Bone marrow (tissue), 2 donors: Measurements from ENCODE around the gene LRRFIP1.
A peak's percentile ranks its signal among the peaks of the same experiment; 100 is the strongest.

Experiments
- DNase-seq, 2 donors: peaks; one replicate each; lab custom pipeline; 2025; lab: John Stamatoyannopoulos, UW

Gene LRRFIP1

GRCh38 chr2:237723602-237724001 lies 96.2 kb downstream of the LRRFIP1 start:
- peak in 1 of 2 donors; percentile 10 for DNase-seq

GRCh38 chr2:237724811-237725478 lies 97.6 kb downstream of the LRRFIP1 start:
- DNase-seq: no peak

GRCh38 chr2:237725661-237726060 lies 98.3 kb downstream of the LRRFIP1 start:
- no peak for DNase-seq

- DNase-seq: no peak
These were observed 99.0 kb downstream of the LRRFIP1 start for GRCh38 chr2:237726401-237726830.

- DNase-seq: no peak
These were observed 100.0 kb downstream of the LRRFIP1 start for GRCh38 chr2:237727363-237727762.

GRCh38 chr2:237729681-237730475 lies 102.5 kb downstream of the LRRFIP1 start:
- no peak for DNase-seq

GRCh38 chr2:237731663-237732062 lies 104.3 kb downstream of the LRRFIP1 start:
- peak in 1 of 2 donors; percentile 5 for DNase-seq

GRCh38 chr2:237732070-237732469 lies 104.7 kb downstream of the LRRFIP1 start:
- no peak for DNase-seq

GRCh38 chr2:237732790-237733381 lies 105.5 kb downstream of the LRRFIP1 start:
- DNase-seq: no peak

GRCh38 chr2:237733677-237734300 lies 106.4 kb downstream of the LRRFIP1 start:
- no peak for DNase-seq

- DNase-seq: no peak
These were observed 107.7 kb downstream of the LRRFIP1 start for GRCh38 chr2:237734905-237735623.

GRCh38 chr2:237735798-237736197 lies 108.4 kb downstream of the LRRFIP1 start:
- no peak for DNase-seq

GRCh38 chr2:237736783-237737182 lies 109.4 kb downstream of the LRRFIP1 start:
- DNase-seq: no peak

GRCh38 chr2:237737196-237737865 lies 109.9 kb downstream of the LRRFIP1 start:
- no peak for DNase-seq

- no peak for DNase-seq
These were observed 110.9 kb downstream of the LRRFIP1 start for GRCh38 chr2:237738255-237738654.

GRCh38 chr2:237739101-237739500 lies 111.7 kb downstream of the LRRFIP1 start:
- DNase-seq: no peak

GRCh38 chr2:237742191-237742590 lies 114.8 kb downstream of the LRRFIP1 start:
- DNase-seq: no peak

GRCh38 chr2:237742614-237743013 lies 115.2 kb downstream of the LRRFIP1 start:
- DNase-seq: no peak

- no peak for DNase-seq
These were observed 115.6 kb downstream of the LRRFIP1 start for GRCh38 chr2:237743024-237743423.

GRCh38 chr2:237743561-237744269 lies 116.3 kb downstream of the LRRFIP1 start:
- no peak for DNase-seq

- DNase-seq: no peak
These were observed 116.9 kb downstream of the LRRFIP1 start for GRCh38 chr2:237744270-237744612.
